ENCODE measurements around the gene TLK1.
A peak's percentile ranks its signal among the peaks of the same experiment; 100 is the strongest.

Gene TLK1

DNA sequence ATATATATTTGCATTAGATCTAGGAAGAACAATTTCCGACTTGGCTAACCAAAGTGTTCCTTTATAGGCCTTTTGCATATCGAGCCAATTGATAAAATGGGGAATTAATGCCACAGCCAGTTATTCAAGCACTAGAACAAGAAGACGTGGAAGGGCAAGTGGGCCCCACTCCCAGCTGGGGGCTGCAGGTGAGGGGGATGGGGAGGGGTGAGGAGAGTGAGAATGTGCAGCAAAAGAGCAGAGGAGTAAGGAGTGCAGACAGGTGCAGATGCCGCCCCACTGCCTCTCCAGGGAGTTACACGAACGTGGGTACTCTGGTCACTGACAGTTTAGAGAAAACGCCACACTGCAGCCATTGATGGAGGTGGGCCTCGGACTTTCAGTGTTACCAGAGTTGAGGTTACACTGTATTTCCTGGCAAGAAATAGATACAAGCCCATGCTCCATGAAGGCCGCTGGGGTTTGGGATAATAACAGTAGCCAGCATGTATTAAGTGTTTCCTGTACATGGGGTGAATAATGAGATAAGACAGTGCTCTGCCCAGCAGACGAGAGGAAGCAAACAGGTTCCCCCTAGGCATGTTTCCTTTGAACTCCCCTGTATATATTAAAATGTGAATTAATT, 190.7 kb downstream of the TLK1 start:
- in situ Hi-C loops (cut with HindIII; ENCODE audit: low pct_unique_long_range_greater_than_20kb, low sequenced_read_pairs), result no loop called here
- DNase-seq (ENCODE audit: low read depth in 1 of 2, low spot score in 1 of 2), result no peak
- no peak for TF ChIP-seq JUND (IDR thresholded peaks at IDR 0.05; ENCODE audit: low read depth)

DNA sequence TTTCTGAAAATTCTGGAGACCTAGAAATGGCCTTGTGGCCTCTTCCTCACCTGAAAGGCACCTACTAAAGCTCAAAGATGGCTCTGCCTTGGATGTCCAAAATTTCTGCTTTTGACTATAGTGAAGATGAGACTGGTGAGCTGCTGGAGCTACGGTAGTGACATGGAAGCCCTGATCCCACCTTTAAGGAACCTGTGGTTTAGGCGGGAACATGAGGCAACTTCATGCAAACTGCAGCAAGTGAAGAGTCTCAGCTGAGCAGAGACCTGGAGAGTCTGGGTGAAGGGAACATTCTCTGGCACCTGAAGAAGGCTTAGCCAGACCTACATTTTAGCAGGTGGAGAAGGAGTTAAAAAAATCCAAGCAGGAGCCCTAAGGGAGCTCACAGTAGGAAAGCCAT, 191.7 kb downstream of the TLK1 start:
- in situ Hi-C loops (cut with HindIII; ENCODE audit: low pct_unique_long_range_greater_than_20kb, low sequenced_read_pairs), result no loop called here
- no peak for DNase-seq (ENCODE audit: low read depth in 1 of 2, low spot score in 1 of 2)
- TF ChIP-seq JUND (IDR thresholded peaks at IDR 0.05; ENCODE audit: low read depth), result no peak

DNA sequence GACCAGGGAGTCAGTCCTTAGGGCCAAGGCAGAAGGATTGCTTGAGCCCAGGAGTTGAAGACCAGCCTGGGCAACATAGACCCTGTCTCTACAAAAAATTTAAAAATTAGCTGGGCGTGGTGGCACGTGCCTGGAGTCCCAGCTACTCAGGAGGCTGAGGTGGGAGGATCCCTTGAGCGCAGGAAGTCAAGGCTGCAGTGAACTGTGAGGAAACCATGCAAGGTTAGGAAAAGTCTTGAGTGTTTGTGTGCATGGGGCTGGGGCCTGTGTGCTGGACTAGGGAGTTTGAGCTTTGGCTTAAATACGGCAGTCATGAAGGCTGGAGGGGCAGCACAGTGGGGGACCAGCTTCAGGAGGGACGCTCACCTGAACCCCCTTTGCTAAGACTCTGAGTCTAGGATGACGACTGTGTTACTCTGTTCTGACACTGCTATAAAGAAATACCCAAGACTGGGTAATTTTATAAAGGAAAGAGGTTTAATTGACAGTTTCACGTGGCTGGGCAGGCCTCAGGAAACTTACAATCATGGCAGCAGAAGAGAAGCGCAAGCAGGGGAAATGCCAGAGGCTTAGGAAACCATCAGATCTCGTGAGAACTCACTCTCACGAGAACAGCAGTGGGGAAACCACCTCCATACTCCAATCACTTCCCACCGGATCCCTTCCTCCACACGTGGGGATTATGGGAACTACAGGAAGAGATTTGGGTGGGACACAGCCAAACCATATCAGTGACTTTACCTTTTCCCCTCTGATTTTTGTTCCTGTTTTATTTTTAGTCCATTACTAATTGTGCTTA, 192.3 kb downstream of the TLK1 start:
- TF ChIP-seq JUND (IDR thresholded peaks at IDR 0.05; ENCODE audit: low read depth), result no peak
- in situ Hi-C loops (cut with HindIII; ENCODE audit: low pct_unique_long_range_greater_than_20kb, low sequenced_read_pairs), result no loop called here
- no peak for DNase-seq (ENCODE audit: low read depth in 1 of 2, low spot score in 1 of 2)

DNA sequence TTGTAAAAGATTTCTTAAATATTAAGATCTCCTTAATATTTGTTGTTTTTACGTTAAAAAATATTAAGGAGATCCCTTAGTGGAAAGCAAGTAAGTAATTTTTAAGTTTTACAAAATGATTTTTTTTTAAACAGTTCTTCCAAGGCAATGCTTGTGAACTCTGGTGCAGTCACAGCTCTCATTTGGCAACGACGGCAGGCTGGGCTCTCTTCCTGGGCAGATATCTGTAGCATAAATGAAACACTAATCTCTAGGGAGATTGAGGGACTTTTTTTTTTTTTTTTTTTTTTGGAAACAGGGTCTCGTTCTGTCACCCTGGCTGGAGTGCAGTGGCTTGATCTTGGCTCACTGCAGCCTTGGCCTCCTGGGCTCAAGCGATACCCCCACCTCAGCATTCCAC, 193.1 kb downstream of the TLK1 start:
- in situ Hi-C loops (cut with HindIII; ENCODE audit: low pct_unique_long_range_greater_than_20kb, low sequenced_read_pairs), result no loop called here
- no peak for DNase-seq (ENCODE audit: low read depth in 1 of 2, low spot score in 1 of 2)
- no peak for TF ChIP-seq JUND (IDR thresholded peaks at IDR 0.05; ENCODE audit: low read depth)

DNA sequence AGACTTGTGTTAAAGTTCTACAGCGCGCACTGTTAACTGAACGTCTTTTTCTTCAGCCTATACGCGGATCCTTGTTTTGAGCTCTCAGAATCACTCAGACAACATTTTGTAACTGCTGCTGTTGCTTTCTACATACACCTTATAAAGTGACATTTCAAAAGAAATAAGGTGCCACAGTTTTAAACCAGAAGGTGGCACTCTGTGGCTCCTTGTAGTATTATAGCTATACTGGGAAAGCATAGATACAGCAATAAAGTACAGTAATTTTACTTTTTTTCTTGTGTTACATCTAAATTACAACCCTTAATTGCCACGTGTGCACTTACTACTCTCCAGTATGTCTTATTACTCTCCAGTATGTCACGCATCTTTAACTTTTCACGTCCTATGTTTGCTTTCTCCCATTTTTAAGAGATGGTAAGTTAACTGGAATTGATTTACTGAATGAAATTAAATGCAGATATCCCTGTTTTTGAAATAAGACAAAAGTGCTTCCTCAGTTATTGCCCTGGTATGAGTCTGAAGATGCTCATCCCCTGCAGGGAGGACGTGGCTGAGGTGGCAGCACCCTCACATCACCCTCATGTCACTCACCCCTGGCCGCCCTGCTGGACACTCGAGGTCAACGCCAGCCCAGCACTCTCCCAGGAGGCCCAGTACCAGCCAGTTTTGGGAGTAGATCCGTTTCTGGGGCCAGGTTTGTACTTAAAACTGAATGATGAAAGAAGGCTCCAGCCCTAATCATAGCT, 193.9 kb downstream of the TLK1 start:
- in situ Hi-C loops (cut with HindIII; ENCODE audit: low pct_unique_long_range_greater_than_20kb, low sequenced_read_pairs), result no loop called here
- peak in 1 of 2 experiments; percentile 27 for DNase-seq (ENCODE audit: low read depth in 1 of 2, low spot score in 1 of 2)
- no peak for TF ChIP-seq JUND (IDR thresholded peaks at IDR 0.05; ENCODE audit: low read depth)

DNA sequence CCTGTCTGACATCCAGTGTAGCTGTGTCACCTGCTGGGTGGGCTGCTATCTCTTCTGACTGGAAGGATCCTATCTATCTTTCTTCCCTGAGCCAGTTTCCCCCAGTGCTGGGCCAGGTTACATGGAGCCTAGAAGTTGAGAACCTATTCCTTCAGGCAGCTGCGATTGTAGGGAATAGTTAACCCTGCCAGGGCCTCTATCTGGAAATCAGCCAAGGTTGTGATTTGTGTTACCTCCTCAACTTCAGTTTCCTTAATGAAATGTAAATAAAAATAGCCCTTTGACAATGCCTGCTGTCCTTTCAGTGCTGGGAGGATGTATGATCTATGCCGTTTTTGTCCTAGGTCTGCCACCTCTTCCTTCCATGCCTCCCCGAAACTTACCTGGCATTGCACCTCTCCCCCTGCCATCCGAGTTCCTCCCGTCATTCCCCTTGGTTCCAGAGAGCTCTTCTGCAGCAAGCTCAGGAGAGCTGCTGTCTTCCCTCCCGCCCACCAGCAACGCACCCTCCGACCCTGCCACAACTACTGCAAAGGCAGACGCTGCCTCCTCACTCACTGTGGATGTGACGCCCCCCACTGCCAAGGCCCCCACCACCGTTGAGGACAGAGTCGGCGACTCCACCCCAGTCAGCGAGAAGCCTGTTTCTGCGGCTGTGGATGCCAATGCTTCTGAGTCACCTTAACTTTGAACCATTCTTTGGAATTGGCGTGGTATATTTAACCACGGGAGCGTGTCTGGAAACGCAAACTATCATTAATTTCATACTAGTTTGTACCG, 195.1 kb downstream of the TLK1 start:
- in situ Hi-C loops (cut with HindIII; ENCODE audit: low pct_unique_long_range_greater_than_20kb, low sequenced_read_pairs), result no loop called here
- DNase-seq (ENCODE audit: low read depth in 1 of 2, low spot score in 1 of 2), result no peak
- TF ChIP-seq JUND (IDR thresholded peaks at IDR 0.05; ENCODE audit: low read depth), result no peak

DNA sequence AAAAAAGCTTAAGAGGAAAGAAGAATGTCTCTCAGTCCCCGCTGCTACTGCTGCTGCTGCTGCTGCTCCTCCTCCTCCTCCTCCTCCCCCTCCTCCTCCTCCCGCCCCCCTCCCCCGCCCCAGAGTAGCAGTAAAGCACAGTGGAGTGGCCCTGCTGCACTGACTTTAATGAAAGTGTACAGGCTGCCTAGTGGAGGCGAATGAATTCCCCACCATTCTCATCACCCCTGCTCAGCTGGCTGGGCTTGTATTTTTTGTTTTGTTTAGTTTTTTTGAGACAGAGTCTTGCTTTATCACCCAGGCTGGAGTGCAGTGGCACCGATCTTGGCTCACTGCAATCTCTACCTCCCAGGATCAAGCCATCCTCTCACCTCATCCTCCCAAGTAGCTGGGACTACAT, 197.3 kb downstream of the TLK1 start:
- no peak for TF ChIP-seq JUND (IDR thresholded peaks at IDR 0.05; ENCODE audit: low read depth)
- no peak for DNase-seq (ENCODE audit: low read depth in 1 of 2, low spot score in 1 of 2)
- in situ Hi-C loops (cut with HindIII; ENCODE audit: low pct_unique_long_range_greater_than_20kb, low sequenced_read_pairs), result no loop called here

DNA sequence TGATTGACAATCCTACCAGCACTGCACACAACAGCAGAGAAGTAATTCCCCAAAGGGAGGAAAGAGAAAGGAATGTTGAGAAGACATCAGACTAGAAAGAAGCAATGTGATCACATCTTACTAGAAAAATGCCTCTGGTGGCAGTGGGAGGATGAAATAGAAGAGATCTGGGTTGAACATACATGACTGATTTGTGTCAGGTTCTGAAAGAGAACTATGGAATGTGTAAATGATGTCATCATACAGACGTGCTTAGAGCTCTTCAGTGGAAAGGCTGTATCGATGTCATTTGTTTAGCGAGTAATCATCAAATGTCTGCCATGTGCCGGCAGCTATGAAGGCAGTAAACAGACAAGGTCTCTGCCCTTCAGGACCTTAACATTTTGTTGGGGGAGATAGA, 206.8 kb downstream of the TLK1 start:
- no peak for TF ChIP-seq JUND (IDR thresholded peaks at IDR 0.05; ENCODE audit: low read depth)
- in situ Hi-C loops (cut with HindIII; ENCODE audit: low pct_unique_long_range_greater_than_20kb, low sequenced_read_pairs), result no loop called here
- no peak for DNase-seq (ENCODE audit: low read depth in 1 of 2, low spot score in 1 of 2)

DNA sequence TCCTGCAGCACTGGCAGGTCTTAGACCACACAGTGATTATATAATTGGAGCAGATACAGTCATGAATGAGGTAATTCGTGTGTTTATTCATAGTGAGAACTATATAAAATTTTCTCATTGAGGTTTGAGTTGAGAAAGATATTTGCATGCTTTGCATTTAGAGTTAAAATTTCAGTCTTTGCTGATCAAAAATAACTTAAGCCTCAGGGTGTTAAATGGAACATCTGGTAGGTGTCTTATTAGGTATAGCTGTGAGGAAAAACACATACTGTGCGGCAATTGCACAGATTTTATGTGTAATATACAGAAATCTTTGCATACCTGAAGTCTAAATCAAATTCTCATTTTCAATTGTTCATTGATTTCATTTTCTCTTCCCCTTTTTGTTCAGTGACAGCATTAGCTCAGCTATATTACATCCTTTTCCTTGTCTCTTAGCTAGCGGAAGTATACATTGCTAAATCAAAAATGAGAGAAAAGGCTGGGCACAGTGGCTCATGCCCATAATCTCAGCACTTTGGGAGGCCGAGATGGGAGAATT, 210.4 kb downstream of the TLK1 start:
- DNase-seq (ENCODE audit: low read depth in 1 of 2, low spot score in 1 of 2), result no peak
- in situ Hi-C loops (cut with HindIII; ENCODE audit: low pct_unique_long_range_greater_than_20kb, low sequenced_read_pairs), result no loop called here
- no peak for TF ChIP-seq JUND (IDR thresholded peaks at IDR 0.05; ENCODE audit: low read depth)

DNA sequence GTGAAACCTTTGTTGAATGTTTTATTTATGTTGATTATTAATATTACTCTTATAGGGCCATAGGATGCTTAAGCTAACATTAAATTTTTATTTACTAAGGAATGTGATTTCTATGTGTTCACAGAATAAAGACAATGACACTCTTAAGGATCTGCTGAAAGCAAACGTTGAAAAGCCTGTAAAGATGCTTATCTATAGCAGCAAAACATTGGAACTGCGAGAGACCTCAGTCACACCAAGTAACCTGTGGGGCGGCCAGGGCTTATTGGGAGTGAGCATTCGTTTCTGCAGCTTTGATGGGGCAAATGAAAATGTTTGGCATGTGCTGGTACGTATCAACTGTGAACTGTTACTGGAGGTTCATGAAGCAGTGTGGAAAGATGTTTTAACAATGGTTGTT, 211.3 kb downstream of the TLK1 start:
- no peak for DNase-seq (ENCODE audit: low read depth in 1 of 2, low spot score in 1 of 2)
- in situ Hi-C loops (cut with HindIII; ENCODE audit: low pct_unique_long_range_greater_than_20kb, low sequenced_read_pairs), result no loop called here
- no peak for TF ChIP-seq JUND (IDR thresholded peaks at IDR 0.05; ENCODE audit: low read depth)

DNA sequence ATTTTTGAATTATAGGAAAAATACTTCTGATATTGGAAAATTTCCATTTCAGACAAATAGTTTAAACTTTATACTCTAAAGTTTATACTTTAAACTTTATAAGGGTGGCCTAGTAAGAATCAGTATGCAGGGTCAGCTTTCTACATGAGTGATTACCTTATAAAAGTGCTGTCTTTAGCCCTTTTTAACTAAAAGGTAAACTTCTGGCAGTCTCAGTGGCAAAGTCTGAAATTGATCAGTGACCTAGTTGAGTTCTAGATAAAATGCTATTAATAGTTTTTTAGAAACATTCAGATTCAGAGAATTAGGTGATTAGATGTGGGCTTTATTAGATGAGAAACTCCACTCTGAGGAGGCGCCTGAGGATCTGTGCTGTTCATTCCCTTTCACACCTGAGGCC, 216.1 kb downstream of the TLK1 start:
- no peak for TF ChIP-seq JUND (IDR thresholded peaks at IDR 0.05; ENCODE audit: low read depth)
- in situ Hi-C loops (cut with HindIII; ENCODE audit: low pct_unique_long_range_greater_than_20kb, low sequenced_read_pairs), result no loop called here
- DNase-seq (ENCODE audit: low read depth in 1 of 2, low spot score in 1 of 2), result no peak

DNA sequence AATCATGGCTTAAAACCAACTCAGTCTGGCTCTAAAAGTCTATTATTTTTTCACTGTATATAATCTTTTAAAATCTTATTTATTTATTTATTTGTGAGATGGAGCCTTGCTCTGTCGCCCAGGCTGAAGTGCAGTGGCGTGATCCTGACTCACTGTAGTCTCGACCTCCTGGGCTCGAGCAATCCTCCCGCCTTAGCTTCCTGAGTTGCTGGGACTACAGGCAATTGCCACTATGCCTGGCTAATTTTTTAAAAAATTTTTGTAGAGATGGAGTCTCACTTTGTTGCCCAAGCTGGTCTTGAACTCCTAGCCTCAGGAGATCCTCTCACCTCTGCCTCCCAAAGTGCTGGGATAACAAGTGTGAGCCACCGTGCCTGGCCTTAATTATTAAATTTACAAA, 217.1 kb downstream of the TLK1 start:
- in situ Hi-C loops (cut with HindIII; ENCODE audit: low pct_unique_long_range_greater_than_20kb, low sequenced_read_pairs), result no loop called here

More for the DNA sequence above, 217.1 kb downstream of the TLK1 start:
- no peak for DNase-seq (ENCODE audit: low read depth in 1 of 2, low spot score in 1 of 2)
- TF ChIP-seq JUND (IDR thresholded peaks at IDR 0.05; ENCODE audit: low read depth), result no peak
